Chondrocyte (in vitro differentiated cells): ENCODE data around the gene YWHAE. TPM values are rescaled to one million over a fixed set of nuclear protein-coding genes. Genes with fewer than 3 reads are reported as not detected.

Experiments
- DNase-seq: peaks from one replicate; pipeline ENCODE4 v3.0.0; 2021; ENCODE audit warnings: mixed read lengths, low spot score
- H3K27ac Mint-ChIP-seq: one replicate; pipeline ENCODE4 v1.8.0; 2021; ENCODE audit warnings: mild to moderate bottlenecking, moderate library complexity, mixed read lengths; ENCODE audit not compliant: unreplicated experiment
- H3K27me3 Mint-ChIP-seq: 2 replicates; pipeline ENCODE4 v1.8.0; 2021; ENCODE audit warnings: low read depth, mixed read lengths
- H3K36me3 Mint-ChIP-seq: 2 replicates; pipeline ENCODE4 v1.8.0; 2021; ENCODE audit warnings: low read depth, mixed read lengths
- H3K4me1 Mint-ChIP-seq: 2 replicates; pipeline ENCODE4 v1.8.0; 2021; ENCODE audit warnings: low read depth, mild to moderate bottlenecking, mixed read lengths
- H3K4me3 Mint-ChIP-seq: one replicate; pipeline ENCODE4 v1.8.0; 2021; ENCODE audit warnings: mild to moderate bottlenecking, moderate library complexity, mixed read lengths; ENCODE audit not compliant: unreplicated experiment
- H3K9me3 Mint-ChIP-seq: 2 replicates; pipeline ENCODE4 v1.8.0; 2021; ENCODE audit warnings: low read depth, mixed read lengths
- total RNA-seq: library from RNA; stranded (reverse); gene quantifications from 3 replicates; pipeline ENCODE4 v1.2.1, GENCODE V29; 2021
- TF ChIP-seq, protein P1 (sequence below): fragments of 200-600 bp; sonication (generic); IDR thresholded peaks from 2 replicates; pipeline ENCODE4 v1.5.0; 2021; ENCODE audit warnings: antibody characterized with exemption, mild to moderate bottlenecking, moderate library complexity

The YWHAE gene
- total RNA-seq, 1 donor from 2014 or later = 362 TPM

DNA sequence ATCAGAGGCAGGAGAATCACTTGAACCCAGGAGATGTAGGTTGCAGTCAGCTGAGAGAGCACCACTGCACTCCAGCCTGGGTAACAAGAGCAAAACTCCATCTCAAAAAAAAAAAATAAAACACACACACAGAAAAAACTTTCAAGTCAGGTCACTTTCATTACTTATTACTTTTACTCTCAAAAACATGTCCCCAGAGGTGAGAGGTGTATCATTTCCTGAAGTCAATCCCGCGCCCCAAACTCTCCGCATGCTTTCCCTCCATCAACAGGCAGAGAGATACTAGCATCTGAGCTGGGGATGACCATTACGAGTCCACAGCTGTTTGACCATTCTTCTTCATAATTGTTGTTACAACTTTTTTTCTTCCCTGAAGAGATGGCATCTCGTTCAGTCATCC lies 48.7 kb downstream of the YWHAE start:
- peaks cover 4% of the 10 kb centered on the region for H3K4me1 Mint-ChIP-seq
- peaks cover 26% of the 10 kb centered on the region for H3K36me3 Mint-ChIP-seq
- DNase-seq = peak; percentile 7
- TF ChIP-seq, protein P1, sequence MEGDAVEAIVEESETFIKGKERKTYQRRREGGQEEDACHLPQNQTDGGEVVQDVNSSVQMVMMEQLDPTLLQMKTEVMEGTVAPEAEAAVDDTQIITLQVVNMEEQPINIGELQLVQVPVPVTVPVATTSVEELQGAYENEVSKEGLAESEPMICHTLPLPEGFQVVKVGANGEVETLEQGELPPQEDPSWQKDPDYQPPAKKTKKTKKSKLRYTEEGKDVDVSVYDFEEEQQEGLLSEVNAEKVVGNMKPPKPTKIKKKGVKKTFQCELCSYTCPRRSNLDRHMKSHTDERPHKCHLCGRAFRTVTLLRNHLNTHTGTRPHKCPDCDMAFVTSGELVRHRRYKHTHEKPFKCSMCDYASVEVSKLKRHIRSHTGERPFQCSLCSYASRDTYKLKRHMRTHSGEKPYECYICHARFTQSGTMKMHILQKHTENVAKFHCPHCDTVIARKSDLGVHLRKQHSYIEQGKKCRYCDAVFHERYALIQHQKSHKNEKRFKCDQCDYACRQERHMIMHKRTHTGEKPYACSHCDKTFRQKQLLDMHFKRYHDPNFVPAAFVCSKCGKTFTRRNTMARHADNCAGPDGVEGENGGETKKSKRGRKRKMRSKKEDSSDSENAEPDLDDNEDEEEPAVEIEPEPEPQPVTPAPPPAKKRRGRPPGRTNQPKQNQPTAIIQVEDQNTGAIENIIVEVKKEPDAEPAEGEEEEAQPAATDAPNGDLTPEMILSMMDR = no peak
- no peaks in the 10 kb centered on the region for H3K9me3 Mint-ChIP-seq
- no peak overlapping the region for H3K4me3 Mint-ChIP-seq
- peak overlapping the region; percentile 36 for H3K27ac Mint-ChIP-seq
- H3K27me3 Mint-ChIP-seq = no peaks in the 10 kb centered on the region

DNA sequence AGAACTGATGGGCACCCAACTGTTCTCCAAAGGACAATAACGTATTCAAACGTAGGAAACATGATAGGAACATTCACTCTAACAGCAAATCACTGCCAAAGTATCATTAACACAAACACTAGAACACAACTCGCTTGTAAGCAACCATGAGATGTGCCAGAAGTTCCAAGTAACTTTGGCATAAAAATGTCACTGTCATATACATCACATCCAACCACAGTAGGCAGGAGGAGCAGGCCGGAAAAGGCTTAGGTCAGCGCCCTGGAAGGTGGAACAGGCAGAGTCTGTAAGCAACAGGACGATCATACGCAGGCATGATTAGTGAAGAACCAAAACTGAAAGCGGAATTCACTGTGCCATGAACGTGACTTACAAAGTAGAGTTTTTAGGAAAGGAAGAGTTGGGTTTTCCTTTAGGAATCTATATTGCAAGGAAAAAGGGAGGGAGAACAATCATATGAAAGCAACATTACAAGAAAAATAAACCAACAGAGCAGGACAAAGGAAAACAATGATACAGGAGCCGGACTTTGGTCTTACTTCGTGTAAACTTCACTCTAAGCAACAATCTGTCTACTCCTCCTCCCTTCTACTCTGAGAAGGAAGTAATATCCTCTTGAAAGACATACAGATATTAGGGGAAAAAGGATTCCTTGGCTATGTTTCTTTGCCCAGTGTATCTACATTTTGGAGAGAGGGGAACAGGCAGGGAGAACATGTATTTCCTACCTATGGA lies 52.3 kb downstream of the YWHAE start:
- Mint-ChIP-seq H3K27ac (peak overlapping the region; percentile 22), H3K4me1 (peaks cover 8% of the 10 kb centered on the region), H3K36me3 (peaks cover 29% of the 10 kb centered on the region), H3K9me3 (no peaks in the 10 kb centered on the region), H3K27me3 (no peaks in the 10 kb centered on the region), H3K4me3 (no peak overlapping the region)
- peak; percentile 10 for DNase-seq
- TF ChIP-seq, protein P1 = no peak

DNA sequence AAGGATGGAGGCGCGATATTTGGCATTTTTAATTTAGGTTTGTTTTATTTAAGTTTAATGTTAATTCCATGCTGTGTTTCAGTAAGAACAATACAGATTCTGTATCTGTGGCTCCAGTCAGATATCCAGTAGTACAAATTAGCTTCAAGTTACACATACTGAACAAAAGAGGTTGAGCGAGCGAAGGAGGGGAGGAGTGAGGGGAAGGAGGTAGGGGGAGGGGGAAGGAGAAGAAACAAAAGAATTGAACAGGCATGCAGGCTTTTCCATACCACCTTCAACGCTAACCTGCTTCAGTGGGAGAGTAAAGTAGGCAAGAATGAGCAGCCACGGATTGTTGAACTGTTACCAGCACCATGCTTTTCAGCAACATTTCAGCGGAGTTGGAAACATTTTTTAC lies 55.5 kb downstream of the YWHAE start:
- Mint-ChIP-seq H3K27ac (peak overlapping the region; percentile 8), H3K4me3 (no peak overlapping the region), H3K36me3 (peaks cover 23% of the 10 kb centered on the region), H3K4me1 (peaks cover 8% of the 10 kb centered on the region), H3K27me3 (no peaks in the 10 kb centered on the region), H3K9me3 (no peaks in the 10 kb centered on the region)
- TF ChIP-seq, protein P1 = no peak
- no peak for DNase-seq

DNA sequence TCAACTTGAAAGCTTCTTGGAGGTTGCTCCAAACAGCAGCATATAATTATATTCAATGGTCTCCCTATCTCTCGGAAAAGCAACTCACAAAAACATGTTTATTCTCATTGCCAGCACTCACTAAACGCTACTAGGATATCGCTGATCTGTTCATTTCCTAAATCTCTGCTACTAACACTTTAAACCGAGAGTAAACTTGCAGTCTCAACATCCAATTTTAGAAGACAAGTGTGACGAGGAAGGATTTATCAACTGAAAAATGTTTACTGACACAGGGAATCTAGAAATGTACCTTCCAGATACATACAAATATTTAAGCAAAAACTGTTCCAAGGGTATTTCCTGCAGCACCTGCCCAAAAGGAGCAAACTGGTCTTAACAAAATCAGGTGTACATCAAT lies 56.5 kb downstream of the YWHAE start:
- Mint-ChIP-seq H3K4me3 (no peak overlapping the region), H3K27me3 (no peaks in the 10 kb centered on the region), H3K9me3 (no peaks in the 10 kb centered on the region), H3K36me3 (peaks cover 23% of the 10 kb centered on the region), H3K4me1 (peaks cover 8% of the 10 kb centered on the region), H3K27ac (no peak overlapping the region)
- DNase-seq = no peak
- TF ChIP-seq, protein P1 = no peak

DNA sequence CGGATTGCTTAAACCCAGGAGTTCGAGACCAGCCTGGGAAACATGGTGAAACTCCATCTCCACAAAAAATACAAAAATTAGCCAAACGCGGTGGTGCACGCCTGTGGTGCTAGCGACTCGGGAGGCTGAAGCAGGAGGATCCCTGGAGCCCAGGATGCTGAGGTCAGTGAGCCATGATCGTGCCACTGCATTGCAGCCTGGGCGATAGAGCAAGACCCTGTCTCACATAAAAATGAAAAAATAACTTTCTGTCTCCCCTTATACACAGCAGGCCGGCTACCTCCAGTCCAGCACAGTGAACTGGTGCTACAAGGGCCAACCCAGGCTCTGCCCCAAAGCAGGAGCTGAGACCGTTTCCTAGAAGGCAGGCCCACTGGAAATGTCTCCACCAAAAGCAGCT lies 59.7 kb downstream of the YWHAE start:
- peaks cover 1% of the 10 kb centered on the region for H3K4me1 Mint-ChIP-seq
- DNase-seq = peak; percentile 37
- H3K36me3 Mint-ChIP-seq = peaks cover 19% of the 10 kb centered on the region
- TF ChIP-seq, protein P1 = no peak
- no peaks in the 10 kb centered on the region for H3K9me3 Mint-ChIP-seq
- no peak overlapping the region for H3K4me3 Mint-ChIP-seq
- H3K27ac Mint-ChIP-seq = no peak overlapping the region
- no peaks in the 10 kb centered on the region for H3K27me3 Mint-ChIP-seq
